ENCODE data around the gene UNC79. TPM values are rescaled to one million over a fixed set of nuclear protein-coding genes. Genes with fewer than 3 reads are reported as not detected.

The UNC79 gene
- total and polyA plus RNA-seq, 10 of the 15 experiments (the other 5 are each of a cell fraction or from before 2014, with no cell fraction given) = 0.04 to 0.29 (median 0.14) TPM

DNA sequence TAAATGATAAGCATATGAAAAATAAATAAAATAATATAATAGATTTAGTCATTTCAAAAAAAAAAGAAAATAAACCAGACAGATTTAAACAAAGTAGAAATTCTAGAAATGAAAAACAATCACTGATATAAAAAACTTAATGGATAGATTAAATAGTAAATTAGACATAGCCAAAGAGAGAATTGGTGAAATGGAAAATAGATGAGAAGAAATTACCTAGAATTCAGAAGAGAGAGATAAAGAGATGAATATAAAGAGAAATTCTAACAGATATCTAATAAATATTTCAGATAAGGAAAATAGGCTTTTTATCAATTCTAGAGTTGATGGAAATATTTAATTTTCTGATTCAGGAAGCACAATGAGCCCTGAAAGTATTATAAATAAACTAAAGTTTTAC lies 234.4 kb downstream of the UNC79 start:
- no peak overlapping the region for H2AFZ ChIP-seq (ENCODE audit: control insufficient read depth, low read depth, low read length)
- SMC1A ChIA-PET (ENCODE audit: uncharacterized antibody, unreplicated experiment) = no interaction called here
- CTCF ChIA-PET = interaction anchor here (0.8 kb wide), 1 partner anchor 396 kb away, joined by 3 read pairs; no protein-coding TSS in a partner anchor
- no peaks in the 10 kb centered on the region for H3K27me3 ChIP-seq (replicated peaks in 1 of 2; ENCODE audit: control insufficient read depth in 2 of 2, insufficient read depth in 2 of 2, low read length in 1 of 2)
- RAD21 ChIA-PET (ENCODE audit: unreplicated experiment) = no interaction called here
- in situ Hi-C loops (cut with MboI) (no loop called here), intact Hi-C loops (cut with micrococcal nuclease; ENCODE audit: unreplicated experiment) (no loop called here)
- DNase-seq (ENCODE audit: low read depth, low spot score) = no peak
- H3K9ac ChIP-seq (ENCODE audit: control insufficient read depth, insufficient read depth, low read length) = no peak overlapping the region
- no TSS peak for BruUV-seq (replicated peaks)
- no peaks in the 10 kb centered on the region for H4K20me1 ChIP-seq (ENCODE audit: control insufficient read depth, insufficient read depth)
- POLR2A ChIA-PET = no interaction called here
- no peak overlapping the region for H3K4me3 ChIP-seq
- no peaks in the 10 kb centered on the region for H3K4me1 ChIP-seq (ENCODE audit: control insufficient read depth, insufficient read depth, low read length)
- TF ChIP-seq STAT3 (IDR thresholded peaks at IDR 0.05; ENCODE audit: low read depth, low read length) (no peak), NFIC (IDR thresholded peaks at IDR 0.05; ENCODE audit: low read depth, low read length) (no peak), ATF7 (IDR thresholded peaks at IDR 0.05; ENCODE audit: low read depth) (no peak), MYC (IDR thresholded peaks at IDR 0.05; ENCODE audit: insufficient read depth, insufficient read length, insufficient replicate concordance, low read length, severe bottlenecking) (no peak), CEBPB (IDR thresholded peaks at IDR 0.05; ENCODE audit: borderline replicate concordance in 1 of 2, low read depth in 2 of 2, low read length in 2 of 2) (no peak), RELA (IDR thresholded peaks at IDR 0.05; ENCODE audit: borderline replicate concordance, partially characterized antibody) (no peak), SUZ12 (IDR thresholded peaks at IDR 0.05; ENCODE audit: unreplicated experiment) (no peak), SRF (IDR thresholded peaks at IDR 0.05; ENCODE audit: low read depth in 2 of 2, low read length in 2 of 2) (no peak), RBBP5 (conservative IDR thresholded peaks at IDR 0.05) (no peak), POLR2A (IDR thresholded peaks at IDR 0.05; ENCODE audit: low read depth, low read length) (no peak), MXI1 (IDR thresholded peaks at IDR 0.05; ENCODE audit: low read depth, low read length) (no peak), KDM1A (IDR thresholded peaks at IDR 0.05; ENCODE audit: borderline replicate concordance) (no peak), BCL11A (IDR thresholded peaks at IDR 0.05; ENCODE audit: low read depth, low read length) (no peak), TAF1 (IDR thresholded peaks at IDR 0.05; ENCODE audit: borderline replicate concordance, low read depth, low read length) (no peak), PAX8 (IDR thresholded peaks at IDR 0.05) (no peak), NR2C2 (IDR thresholded peaks at IDR 0.05; ENCODE audit: borderline replicate concordance, control insufficient read depth, insufficient read length, low read depth) (no peak)
- TF ChIP-seq, protein P1, sequence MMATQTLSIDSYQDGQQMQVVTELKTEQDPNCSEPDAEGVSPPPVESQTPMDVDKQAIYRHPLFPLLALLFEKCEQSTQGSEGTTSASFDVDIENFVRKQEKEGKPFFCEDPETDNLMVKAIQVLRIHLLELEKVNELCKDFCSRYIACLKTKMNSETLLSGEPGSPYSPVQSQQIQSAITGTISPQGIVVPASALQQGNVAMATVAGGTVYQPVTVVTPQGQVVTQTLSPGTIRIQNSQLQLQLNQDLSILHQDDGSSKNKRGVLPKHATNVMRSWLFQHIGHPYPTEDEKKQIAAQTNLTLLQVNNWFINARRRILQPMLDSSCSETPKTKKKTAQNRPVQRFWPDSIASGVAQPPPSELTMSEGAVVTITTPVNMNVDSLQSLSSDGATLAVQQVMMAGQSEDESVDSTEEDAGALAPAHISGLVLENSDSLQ (IDR thresholded peaks at IDR 0.05) = no peak
- TF ChIP-seq, protein P2, sequence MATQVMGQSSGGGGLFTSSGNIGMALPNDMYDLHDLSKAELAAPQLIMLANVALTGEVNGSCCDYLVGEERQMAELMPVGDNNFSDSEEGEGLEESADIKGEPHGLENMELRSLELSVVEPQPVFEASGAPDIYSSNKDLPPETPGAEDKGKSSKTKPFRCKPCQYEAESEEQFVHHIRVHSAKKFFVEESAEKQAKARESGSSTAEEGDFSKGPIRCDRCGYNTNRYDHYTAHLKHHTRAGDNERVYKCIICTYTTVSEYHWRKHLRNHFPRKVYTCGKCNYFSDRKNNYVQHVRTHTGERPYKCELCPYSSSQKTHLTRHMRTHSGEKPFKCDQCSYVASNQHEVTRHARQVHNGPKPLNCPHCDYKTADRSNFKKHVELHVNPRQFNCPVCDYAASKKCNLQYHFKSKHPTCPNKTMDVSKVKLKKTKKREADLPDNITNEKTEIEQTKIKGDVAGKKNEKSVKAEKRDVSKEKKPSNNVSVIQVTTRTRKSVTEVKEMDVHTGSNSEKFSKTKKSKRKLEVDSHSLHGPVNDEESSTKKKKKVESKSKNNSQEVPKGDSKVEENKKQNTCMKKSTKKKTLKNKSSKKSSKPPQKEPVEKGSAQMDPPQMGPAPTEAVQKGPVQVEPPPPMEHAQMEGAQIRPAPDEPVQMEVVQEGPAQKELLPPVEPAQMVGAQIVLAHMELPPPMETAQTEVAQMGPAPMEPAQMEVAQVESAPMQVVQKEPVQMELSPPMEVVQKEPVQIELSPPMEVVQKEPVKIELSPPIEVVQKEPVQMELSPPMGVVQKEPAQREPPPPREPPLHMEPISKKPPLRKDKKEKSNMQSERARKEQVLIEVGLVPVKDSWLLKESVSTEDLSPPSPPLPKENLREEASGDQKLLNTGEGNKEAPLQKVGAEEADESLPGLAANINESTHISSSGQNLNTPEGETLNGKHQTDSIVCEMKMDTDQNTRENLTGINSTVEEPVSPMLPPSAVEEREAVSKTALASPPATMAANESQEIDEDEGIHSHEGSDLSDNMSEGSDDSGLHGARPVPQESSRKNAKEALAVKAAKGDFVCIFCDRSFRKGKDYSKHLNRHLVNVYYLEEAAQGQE (IDR thresholded peaks at IDR 0.05; ENCODE audit: low read depth, low read length) = no peak
- TF ChIP-seq, protein P3, sequence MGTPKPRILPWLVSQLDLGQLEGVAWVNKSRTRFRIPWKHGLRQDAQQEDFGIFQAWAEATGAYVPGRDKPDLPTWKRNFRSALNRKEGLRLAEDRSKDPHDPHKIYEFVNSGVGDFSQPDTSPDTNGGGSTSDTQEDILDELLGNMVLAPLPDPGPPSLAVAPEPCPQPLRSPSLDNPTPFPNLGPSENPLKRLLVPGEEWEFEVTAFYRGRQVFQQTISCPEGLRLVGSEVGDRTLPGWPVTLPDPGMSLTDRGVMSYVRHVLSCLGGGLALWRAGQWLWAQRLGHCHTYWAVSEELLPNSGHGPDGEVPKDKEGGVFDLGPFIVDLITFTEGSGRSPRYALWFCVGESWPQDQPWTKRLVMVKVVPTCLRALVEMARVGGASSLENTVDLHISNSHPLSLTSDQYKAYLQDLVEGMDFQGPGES (IDR thresholded peaks at IDR 0.05) = no peak
- FAIRE-seq = no peak
- no peak for ATAC-seq
- H3K9me3 ChIP-seq (replicated peaks; ENCODE audit: control insufficient read depth, insufficient read depth, low read length) = no peaks in the 10 kb centered on the region; the same call in 1 of the 3 replicates
- no peaks in the 10 kb centered on the region for H3K79me2 ChIP-seq (ENCODE audit: control insufficient read depth, insufficient read depth, low read length)
- no peak overlapping the region for H3K4me2 ChIP-seq (ENCODE audit: control insufficient read depth, insufficient read depth)
- H3K36me3 ChIP-seq (ENCODE audit: control insufficient read depth in 2 of 2, insufficient read depth in 2 of 2, low read length in 1 of 2) = no peaks in the 10 kb centered on the region
- H3K27ac ChIP-seq (ENCODE audit: control insufficient read depth, insufficient read depth) = no peak overlapping the region
